ENCODE measurements around the gene NR2E3.

GRCh38 chr15:71761649-71762048, 48.7 kb upstream of the NR2E3 start:
- TF ChIP-seq POLR2A (IDR thresholded peaks at IDR 0.05), result no peak
- TF ChIP-seq, protein P1, sequence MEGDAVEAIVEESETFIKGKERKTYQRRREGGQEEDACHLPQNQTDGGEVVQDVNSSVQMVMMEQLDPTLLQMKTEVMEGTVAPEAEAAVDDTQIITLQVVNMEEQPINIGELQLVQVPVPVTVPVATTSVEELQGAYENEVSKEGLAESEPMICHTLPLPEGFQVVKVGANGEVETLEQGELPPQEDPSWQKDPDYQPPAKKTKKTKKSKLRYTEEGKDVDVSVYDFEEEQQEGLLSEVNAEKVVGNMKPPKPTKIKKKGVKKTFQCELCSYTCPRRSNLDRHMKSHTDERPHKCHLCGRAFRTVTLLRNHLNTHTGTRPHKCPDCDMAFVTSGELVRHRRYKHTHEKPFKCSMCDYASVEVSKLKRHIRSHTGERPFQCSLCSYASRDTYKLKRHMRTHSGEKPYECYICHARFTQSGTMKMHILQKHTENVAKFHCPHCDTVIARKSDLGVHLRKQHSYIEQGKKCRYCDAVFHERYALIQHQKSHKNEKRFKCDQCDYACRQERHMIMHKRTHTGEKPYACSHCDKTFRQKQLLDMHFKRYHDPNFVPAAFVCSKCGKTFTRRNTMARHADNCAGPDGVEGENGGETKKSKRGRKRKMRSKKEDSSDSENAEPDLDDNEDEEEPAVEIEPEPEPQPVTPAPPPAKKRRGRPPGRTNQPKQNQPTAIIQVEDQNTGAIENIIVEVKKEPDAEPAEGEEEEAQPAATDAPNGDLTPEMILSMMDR (IDR thresholded peaks at IDR 0.05 in 4 of 5, conservative IDR thresholded peaks at IDR 0.05 in 1 of 5), result no peak

All from gastrocnemius medialis (tissue), 4 donors.